NCI-H345 treated with DMSO at 0.1 percent for 48 hours (cell line): ENCODE data around the gene NOTCH1.

Source experiments
- DNase-seq: peaks from one replicate; lab custom pipeline; 2025; ENCODE audit not compliant: unreplicated experiment; lab: John Stamatoyannopoulos, UW

Gene NOTCH1

GRCh38 chr9:136518623-136519022, 27.2 kb downstream of the NOTCH1 start:
- DNase-seq, result no peak

GRCh38 chr9:136517950-136518349, 27.9 kb downstream of the NOTCH1 start:
- DNase-seq, result no peak

- no peak for DNase-seq
Measured at GRCh38 chr9:136517012-136517743, 28.7 kb downstream of the NOTCH1 start.

- DNase-seq, result no peak
Measured at GRCh38 chr9:136516191-136516654, 29.6 kb downstream of the NOTCH1 start.

- no peak for DNase-seq
Measured at GRCh38 chr9:136515276-136515675, 30.6 kb downstream of the NOTCH1 start.

GRCh38 chr9:136514022-136514714, 31.7 kb downstream of the NOTCH1 start:
- DNase-seq, result no peak

- no peak for DNase-seq
Measured at GRCh38 chr9:136513191-136513590, 32.7 kb downstream of the NOTCH1 start.

GRCh38 chr9:136512651-136513071, 33.2 kb downstream of the NOTCH1 start:
- no peak for DNase-seq

GRCh38 chr9:136511670-136512592, 33.9 kb downstream of the NOTCH1 start:
- no peak for DNase-seq

GRCh38 chr9:136511144-136511669, 34.6 kb downstream of the NOTCH1 start:
- no peak for DNase-seq

GRCh38 chr9:136510561-136510960, 35.3 kb downstream of the NOTCH1 start:
- DNase-seq, result no peak

GRCh38 chr9:136509549-136509948, 36.3 kb downstream of the NOTCH1 start:
- no peak for DNase-seq

GRCh38 chr9:136508729-136509500, 36.9 kb downstream of the NOTCH1 start:
- DNase-seq, result no peak

- no peak for DNase-seq
Measured at GRCh38 chr9:136507992-136508375, 37.9 kb downstream of the NOTCH1 start.

GRCh38 chr9:136507221-136507991, 38.4 kb downstream of the NOTCH1 start:
- DNase-seq, result no peak

GRCh38 chr9:136506425-136506824, 39.4 kb downstream of the NOTCH1 start:
- no peak for DNase-seq

GRCh38 chr9:136505406-136506403, 40.1 kb downstream of the NOTCH1 start:
- no peak for DNase-seq
